Psoas muscle (tissue), 8 donors: ENCODE measurements around the gene EIF2S1. TPM values are rescaled to one million over a fixed set of nuclear protein-coding genes. Genes with fewer than 3 reads are reported as not detected.

Experiments
- ATAC-seq, 4 donors: fragments of 200-7000 bp; cut with Tn5 transposase; one replicate each; pipeline ENCODE4 v1.9.1; 2020; ENCODE audit warnings: moderate library complexity in 3 of 4, mild to moderate bottlenecking in 2 of 4
- DNase-seq, 2 donors: peaks; one replicate each; pipeline ENCODE4 v3.0.0-alpha.2; 2020
- H3K27ac ChIP-seq: fragments of 200-600 bp; one replicate; pipeline ENCODE4 v1.8.0; 2022
- H3K27me3 ChIP-seq, 3 donors: fragments of 200-600 bp in 1 of 3; one replicate each; pipeline versions ENCODE4 v1.6.1 to v1.8.0; 2013 to 2022; ENCODE audit warnings: low read length in 2 of 3, mild to moderate bottlenecking in 2 of 3, moderate library complexity in 1 of 3; ENCODE audit not compliant: insufficient read depth in 3 of 3
- H3K36me3 ChIP-seq, 2 donors: fragments of 200-600 bp in 1 of 2; one replicate each; pipeline versions ENCODE4 v1.6.1 to v1.8.0; 2013 to 2022; ENCODE audit warnings: low read depth in 1 of 2, mild to moderate bottlenecking in 1 of 2, moderate library complexity in 1 of 2; ENCODE audit not compliant: insufficient read depth in 1 of 2
- H3K4me1 ChIP-seq: fragments of 200-600 bp; one replicate; pipeline ENCODE4 v1.8.0; 2022
- H3K4me3 ChIP-seq: fragments of 200-600 bp; one replicate; pipeline ENCODE4 v1.8.0; 2022; ENCODE audit warnings: mild to moderate bottlenecking
- H3K9me3 ChIP-seq: fragments of 200-600 bp; one replicate; pipeline ENCODE4 v1.8.0; 2022
- CTCF ChIP-seq: fragments of 200-600 bp; IDR thresholded peaks from one replicate; pipeline ENCODE4 v1.8.0; 2022; ENCODE audit warnings: antibody characterized with exemption
- WGBS, 3 donors: extraction: QIAGEN DNeasy Blood & Tissue Kit; methylation state at CpG; one replicate each; pipeline versions ENCODE4 v1.1.6 to v1.1.7; 2013; 5-methylcytosine and 5-hydroxymethylcytosine counted together
- intact Hi-C, 2 donors: fragments of 100-400 bp; cut with DNase I; formaldehyde crosslinking; loops; one replicate each; pipeline versions ENCODE4 v1.11.0 to v1.14.2; 2022
- polyA plus RNA-seq, 3 donors: library from polyadenylated mRNA; stranded (reverse); fragments of 200-250 nt; gene quantifications; one replicate each; pipeline ENCODE4 v1.2.3, GENCODE V29; 2013
- total RNA-seq, 4 donors: library from RNA; stranded (reverse); fragmentation: NEBNext Ultra II Directional in 2 of 4; extraction: Animal tissue kit (Norgen Biotek cat#: 25700) in 2 of 4; gene quantifications; one replicate each; pipeline versions ENCODE4 v1.2.1 to v1.2.4, GENCODE V29; 2021 to 2023
- donor health status: healthy with polysubstance abuse.
- donor health status: DM: no; HTN: no; CAD: no; lungs with moderate emphysema.
- donor health status: Bipolar disorder and iron deficiency.
- donor health status: healthy.
- donor health status: DM: yes; HTN: yes; CAD: no.
- donor health status: DM: no; HTN: no; CAD: no.
- donor health status: DM: no; HTN: no; CAD: no.
- donor health status: DM: yes; HTN: yes; CAD: no.

EIF2S1 gene
- total and polyA plus RNA-seq, 7 donors, result 89.7 to 299 (median 136) TPM

DNA sequence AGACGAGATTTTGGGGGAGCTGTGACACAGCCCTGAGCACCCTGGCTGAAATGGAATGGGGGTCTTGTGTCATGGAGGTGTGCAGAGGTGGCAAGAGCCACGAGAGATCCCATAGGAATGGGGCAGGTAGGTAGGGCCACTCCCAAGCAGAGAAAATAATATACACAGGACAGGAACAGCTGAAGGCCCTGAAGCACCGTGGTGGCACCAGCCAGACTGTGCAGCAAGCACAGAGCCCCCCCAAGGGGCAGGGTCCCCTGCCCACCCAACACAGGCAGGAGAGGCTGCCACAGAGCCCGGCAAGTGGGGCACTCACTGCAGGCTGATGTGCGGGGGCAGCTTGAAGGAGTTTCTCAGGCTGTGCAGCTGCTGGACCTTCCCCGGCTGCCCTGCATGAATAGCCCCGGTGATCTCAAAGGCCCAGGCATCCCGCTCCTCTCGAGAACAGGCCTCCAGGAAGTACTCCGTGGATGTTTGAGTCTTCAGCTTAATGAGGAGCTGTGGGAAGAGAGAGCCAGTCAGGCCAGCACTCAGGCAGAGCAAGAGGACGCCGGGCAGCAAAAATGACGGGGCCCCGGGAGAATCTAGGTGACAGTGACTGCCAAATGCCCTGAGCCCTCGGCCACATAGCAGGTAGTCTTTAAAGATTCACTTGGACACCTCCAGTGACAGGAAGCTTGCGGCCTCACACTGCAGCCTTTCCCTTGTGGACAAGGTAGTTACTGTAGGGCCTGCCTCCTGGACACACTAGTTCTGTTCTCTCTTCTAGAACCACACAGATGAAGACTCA is 35.2 kb downstream of the EIF2S1 start:
- Histone ChIP-seq H3K27ac (no peak overlapping the region), H3K36me3 (no peaks in the 10 kb centered on the region), H3K9me3 (no peaks in the 10 kb centered on the region), H3K4me1 (no peaks in the 10 kb centered on the region), H3K27me3 (no peaks in the 10 kb centered on the region), H3K4me3 (no peak overlapping the region)
- intact Hi-C loops, result no loop called here
- WGBS, 3 donors, result 69 to 73% (median 71%) methylated on average over 15 to 16 of the region's 16 CpGs
- ATAC-seq (no peak), DNase-seq (no peak)
- no peak for TF ChIP-seq CTCF

DNA sequence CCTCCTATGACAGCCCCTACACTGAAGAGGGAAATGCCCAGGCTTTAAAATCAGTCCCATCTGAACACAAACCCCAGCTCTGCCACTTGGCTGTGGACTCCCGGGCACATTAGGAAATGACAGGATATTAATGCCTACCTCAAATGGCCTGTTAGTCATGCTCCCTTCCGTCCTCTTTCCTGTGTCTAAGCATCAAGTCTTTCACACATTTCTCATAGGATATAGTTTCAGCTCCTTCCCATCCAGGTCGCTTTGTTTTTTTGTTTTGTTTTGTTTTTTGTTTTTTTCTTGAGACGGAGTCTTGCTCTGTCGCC is 35.7 kb downstream of the EIF2S1 start:
- no peak for TF ChIP-seq CTCF
- Histone ChIP-seq H3K4me3 (no peak overlapping the region), H3K27ac (no peak overlapping the region), H3K4me1 (no peaks in the 10 kb centered on the region), H3K27me3 (no peaks in the 10 kb centered on the region), H3K9me3 (no peaks in the 10 kb centered on the region), H3K36me3 (no peaks in the 10 kb centered on the region)
- ATAC-seq (no peak), DNase-seq (no peak)
- WGBS, 3 donors, result 71 to 77% (median 73%) methylated on average over 5 of the region's 5 CpGs
- intact Hi-C loops, result no loop called here

- intact Hi-C loops, result no loop called here
- Histone ChIP-seq H3K27me3 (no peaks in the 10 kb centered on the region), H3K27ac (no peak overlapping the region), H3K4me3 (no peak overlapping the region), H3K36me3 (no peaks in the 10 kb centered on the region), H3K9me3 (no peaks in the 10 kb centered on the region), H3K4me1 (no peaks in the 10 kb centered on the region)
- no peak for ATAC-seq
- TF ChIP-seq CTCF, result no peak
- 71 to 85% (median 74%) methylated on average over 2 of the region's 2 CpGs for WGBS, 3 donors
- no peak for DNase-seq
Measured at GRCh38 chr14:67396381-67396970, 36.3 kb downstream of the EIF2S1 start.

DNA sequence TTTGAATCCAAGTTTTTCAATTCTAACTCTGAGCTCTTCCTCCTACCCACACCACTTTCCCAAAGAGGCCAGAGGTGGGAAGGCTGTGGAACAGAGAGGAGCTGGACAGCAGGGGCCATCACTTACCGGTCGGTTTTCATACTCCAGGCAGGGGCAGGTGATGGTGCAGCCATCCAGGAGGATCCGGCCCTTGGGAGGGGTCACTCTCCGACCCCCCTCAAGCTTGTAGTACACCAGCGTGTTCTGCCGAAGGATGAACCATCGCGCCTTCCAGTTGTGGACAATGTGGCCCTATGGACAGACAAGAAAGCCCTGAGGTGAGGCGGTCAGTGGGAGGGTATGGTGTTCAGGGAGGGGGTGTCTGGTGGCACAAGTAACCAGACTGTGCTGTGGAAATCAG is 37.4 kb downstream of the EIF2S1 start:
- intact Hi-C loops, result no loop called here
- no peak for DNase-seq
- H3K9me3 ChIP-seq, result no peaks in the 10 kb centered on the region
- no peak overlapping the region for H3K4me3 ChIP-seq
- no peak for TF ChIP-seq CTCF
- H3K27me3 ChIP-seq, result no peaks in the 10 kb centered on the region
- no peak overlapping the region for H3K27ac ChIP-seq
- no peaks in the 10 kb centered on the region for H3K4me1 ChIP-seq
- no peak for ATAC-seq
- H3K36me3 ChIP-seq, result no peaks in the 10 kb centered on the region
- WGBS, 3 donors, result 93 to 96% (median 94%) methylated on average over 9 of the region's 9 CpGs
